ENCODE data around the gene KRTAP27-1. TPM values are rescaled to one million over a fixed set of nuclear protein-coding genes. Genes with fewer than 3 reads are reported as not detected.

The KRTAP27-1 gene
- total RNA-seq: not detected
- polyA plus RNA-seq: not detected
- long read RNA-seq, donor 1: 0 reads
- long read RNA-seq, donor 2: 0 reads

GRCh38 chr21:30337276-30337744 lies at the start of gene KRTAP27-1:
Gene KRTAP27-1, minus strand, starts transcription at chr21:30337694. Its CDS starts 26 bp downstream, at chr21:30337668.
- intact Hi-C loops (cut with DNase I; ENCODE audit: low total_unique reads): no loop called here
- no peaks in the 10 kb centered on the region for H3K36me3 ChIP-seq
- H3K27me3 ChIP-seq (replicated peaks in 1 of 7): no peaks in the 10 kb centered on the region
- H3K27ac ChIP-seq: no peak within 1 kb of the TSS
- WGBS, 5 donors: 83 to 96% (median 93%) methylated on average over 6 of the region's 6 CpGs
- TF ChIP-seq CTCF (IDR thresholded peaks at IDR 0.05 in 8 of 11, conservative IDR thresholded peaks at IDR 0.05 in 3 of 11) (no peak), POLR2A (IDR thresholded peaks at IDR 0.05) (no peak), POLR2AphosphoS5 (IDR thresholded peaks at IDR 0.05) (no peak)
- no peaks in the 10 kb centered on the region for H3K9me3 ChIP-seq
- DNase-seq: no peak
- H3K4me3 ChIP-seq: no peak within 1 kb of the TSS
- no peaks in the 10 kb centered on the region for H3K4me1 ChIP-seq

- Histone ChIP-seq H3K4me1 (no peaks in the 10 kb centered on the region), H3K27me3 (replicated peaks in 1 of 7) (no peaks in the 10 kb centered on the region), H3K36me3 (no peaks in the 10 kb centered on the region), H3K9me3 (no peaks in the 10 kb centered on the region), H3K4me3 (no peak overlapping the region), H3K27ac (no peak overlapping the region)
- 25 to 56% (median 48%) methylated on average over 1 of the region's 1 CpG for WGBS, 5 donors
- TF ChIP-seq POLR2A (IDR thresholded peaks at IDR 0.05): no peak
- TF ChIP-seq POLR2AphosphoS5 (IDR thresholded peaks at IDR 0.05): no peak
- no peak for TF ChIP-seq CTCF (IDR thresholded peaks at IDR 0.05 in 8 of 11, conservative IDR thresholded peaks at IDR 0.05 in 3 of 11)
- intact Hi-C loops (cut with DNase I; ENCODE audit: low total_unique reads): no loop called here
- no peak for DNase-seq
These were observed 44.7 kb upstream of the KRTAP27-1 start for GRCh38 chr21:30382201-30382600.

- 78 to 91% (median 83%) methylated on average over 5 of the region's 5 CpGs for WGBS, 5 donors
- Histone ChIP-seq H3K9me3 (peaks cover 0 to 10% (median 0%) of the 10 kb centered on the region in 8 donors), H3K27me3 (replicated peaks in 1 of 7) (no peaks in the 10 kb centered on the region), H3K4me1 (no peaks in the 10 kb centered on the region), H3K4me3 (no peak within 1 kb of the TSS), H3K36me3 (no peaks in the 10 kb centered on the region), H3K27ac (no peak within 1 kb of the TSS)
- DNase-seq: no peak
- intact Hi-C loops (cut with DNase I; ENCODE audit: low total_unique reads): no loop called here
- TF ChIP-seq POLR2A (IDR thresholded peaks at IDR 0.05) (no peak), POLR2AphosphoS5 (IDR thresholded peaks at IDR 0.05) (no peak)
These were observed 34.8 kb upstream of the KRTAP27-1 start, which contains the start of gene KRTAP13-2 for GRCh38 chr21:30372139-30372770. Gene KRTAP13-2, minus strand, starts transcription at chr21:30372271. Its CDS starts 58 bp downstream, at chr21:30372213.

- WGBS, 5 donors: 64 to 80% (median 68%) methylated on average over 3 of the region's 3 CpGs
- TF ChIP-seq POLR2A (IDR thresholded peaks at IDR 0.05) (no peak), CTCF (IDR thresholded peaks at IDR 0.05 in 8 of 11, conservative IDR thresholded peaks at IDR 0.05 in 3 of 11) (no peak)
- no peak overlapping the region for H3K4me3 ChIP-seq
- H3K27ac ChIP-seq: no peak overlapping the region
- no peak for DNase-seq
- H3K27me3 ChIP-seq (replicated peaks in 1 of 7): no peaks in the 10 kb centered on the region
- intact Hi-C loops (cut with DNase I; ENCODE audit: low total_unique reads): no loop called here
- H3K9me3 ChIP-seq: no peaks in the 10 kb centered on the region
- H3K36me3 ChIP-seq: no peaks in the 10 kb centered on the region
- H3K4me1 ChIP-seq: no peaks in the 10 kb centered on the region
These were observed 18.4 kb upstream of the KRTAP27-1 start for GRCh38 chr21:30355906-30356305.
